ENCODE data around the gene RNF130. TPM values are rescaled to one million over a fixed set of nuclear protein-coding genes. Genes with fewer than 3 reads are reported as not detected.
"Not testable (repeated sequence)": the region's sequence is repeated elsewhere in the genome, so short reads cannot be mapped to it uniquely, and the experiment has no call there.

Gene RNF130
- total RNA-seq, 2 experiments from 2014 or later: 4.9 to 5.4 TPM

GRCh38 chr5:180097926-180098325 is 26.4 kb upstream of the RNF130 start:
- Mint-ChIP-seq H3K4me1 (no peaks in the 10 kb centered on the region), H3K4me3 (no peak overlapping the region), H3K27me3 (peaks cover 2% of the 10 kb centered on the region), H3K36me3 (no peaks in the 10 kb centered on the region), H3K9me3 (ENCODE audit: low read depth) (no peaks in the 10 kb centered on the region), H3K27ac (no peak overlapping the region)
- CTCF ChIA-PET: no interaction called here
- no peak for DNase-seq
- no peak for ATAC-seq

GRCh38 chr5:180097163-180097894 is 25.8 kb upstream of the RNF130 start:
- no peak for DNase-seq
- Mint-ChIP-seq H3K4me3 (no peak overlapping the region), H3K9me3 (ENCODE audit: low read depth) (no peaks in the 10 kb centered on the region), H3K4me1 (no peaks in the 10 kb centered on the region), H3K36me3 (no peaks in the 10 kb centered on the region), H3K27ac (no peak overlapping the region), H3K27me3 (peaks cover 3% of the 10 kb centered on the region)
- CTCF ChIA-PET: no interaction called here
- no peak for ATAC-seq

GRCh38 chr5:180096616-180097015 is 25.1 kb upstream of the RNF130 start:
- H3K4me3 Mint-ChIP-seq: no peak overlapping the region
- DNase-seq (no peak), ATAC-seq (no peak)
- no peaks in the 10 kb centered on the region for H3K4me1 Mint-ChIP-seq
- no peak overlapping the region for H3K27ac Mint-ChIP-seq
- H3K36me3 Mint-ChIP-seq: no peaks in the 10 kb centered on the region
- CTCF ChIA-PET: no interaction called here
- H3K27me3 Mint-ChIP-seq: peaks cover 3% of the 10 kb centered on the region
- no peaks in the 10 kb centered on the region for H3K9me3 Mint-ChIP-seq (ENCODE audit: low read depth)

GRCh38 chr5:180095545-180095944 is 24.0 kb upstream of the RNF130 start:
- Mint-ChIP-seq H3K4me1 (peaks cover 3% of the 10 kb centered on the region), H3K27ac (no peak overlapping the region), H3K36me3 (no peaks in the 10 kb centered on the region), H3K27me3 (peaks cover 6% of the 10 kb centered on the region), H3K4me3 (no peak overlapping the region), H3K9me3 (ENCODE audit: low read depth) (no peaks in the 10 kb centered on the region)
- CTCF ChIA-PET: no interaction called here
- DNase-seq (no peak), ATAC-seq (no peak)

- Mint-ChIP-seq H3K36me3 (no peaks in the 10 kb centered on the region), H3K4me3 (no peak overlapping the region), H3K27ac (no peak overlapping the region), H3K4me1 (peaks cover 8% of the 10 kb centered on the region), H3K27me3 (peaks cover 11% of the 10 kb centered on the region), H3K9me3 (ENCODE audit: low read depth) (no peaks in the 10 kb centered on the region)
- CTCF ChIA-PET: interaction anchor here (0.9 kb wide), 1 partner anchor 330 kb away, joined by 4 read pairs; no protein-coding TSS in a partner anchor
- DNase-seq: no peak
- no peak for ATAC-seq
These were observed 22.3 kb upstream of the RNF130 start for GRCh38 chr5:180093651-180094382.

- Mint-ChIP-seq H3K27ac (no peak overlapping the region), H3K9me3 (ENCODE audit: low read depth) (no peaks in the 10 kb centered on the region), H3K27me3 (peaks cover 11% of the 10 kb centered on the region), H3K4me3 (no peak overlapping the region), H3K36me3 (no peaks in the 10 kb centered on the region), H3K4me1 (peaks cover 8% of the 10 kb centered on the region)
- CTCF ChIA-PET: interaction anchor here (0.9 to 2.9 kb wide), 2 partner anchors 292 to 330 kb away, joined by 4 to 11 read pairs; no protein-coding TSS in a partner anchor
- DNase-seq (no peak), ATAC-seq (no peak)
These were observed 21.7 kb upstream of the RNF130 start for GRCh38 chr5:180093241-180093640.

- ATAC-seq: no peak
- peak; percentile 51 for DNase-seq
- Mint-ChIP-seq H3K4me1 (peaks cover 15% of the 10 kb centered on the region), H3K27me3 (peaks cover 11% of the 10 kb centered on the region), H3K36me3 (no peaks in the 10 kb centered on the region), H3K9me3 (ENCODE audit: low read depth) (no peaks in the 10 kb centered on the region), H3K4me3 (no peak overlapping the region), H3K27ac (no peak overlapping the region)
- CTCF ChIA-PET: interaction anchor here (0.7 to 2.9 kb wide), 15 partner anchors 10 to 393 kb away, joined by 3 to 11 read pairs (median 3); no protein-coding TSS in a partner anchor
These were observed 19.4 kb upstream of the RNF130 start for GRCh38 chr5:180090769-180091546.

- Mint-ChIP-seq H3K4me1 (peaks cover 20% of the 10 kb centered on the region), H3K27me3 (peaks cover 11% of the 10 kb centered on the region), H3K36me3 (no peaks in the 10 kb centered on the region), H3K27ac (peak overlapping the region; percentile 59), H3K4me3 (peak overlapping the region; percentile 71), H3K9me3 (ENCODE audit: low read depth) (no peaks in the 10 kb centered on the region)
- DNase-seq: peak; percentile 77
- CTCF ChIA-PET: interaction anchor here (0.7 to 2.9 kb wide), 13 partner anchors 9 to 393 kb away, joined by 3 to 11 read pairs (median 3); no protein-coding TSS in a partner anchor
- peak; percentile 94 for ATAC-seq
These were observed 18.7 kb upstream of the RNF130 start for GRCh38 chr5:180090098-180090768.

- CTCF ChIA-PET: interaction anchor here (1.3 to 2.7 kb wide), 2 partner anchors 19 to 37 kb away, joined by 3 to 7 read pairs; no protein-coding TSS in a partner anchor
- H3K9me3 Mint-ChIP-seq (ENCODE audit: low read depth): not testable (repeated sequence)
These were observed 18.1 kb upstream of the RNF130 start for GRCh38 chr5:180089628-180090027.

GRCh38 chr5:180088561-180088960 is 17.0 kb upstream of the RNF130 start:
- ATAC-seq: no peak
- CTCF ChIA-PET: no interaction called here
- Mint-ChIP-seq H3K4me1 (peaks cover 20% of the 10 kb centered on the region), H3K36me3 (no peaks in the 10 kb centered on the region), H3K4me3 (no peak overlapping the region), H3K27ac (no peak overlapping the region), H3K27me3 (peaks cover 16% of the 10 kb centered on the region), H3K9me3 (ENCODE audit: low read depth) (no peaks in the 10 kb centered on the region)
- no peak for DNase-seq

More at GRCh38 chr5:180089628-180090027, 18.1 kb upstream of the RNF130 start:
- not testable (repeated sequence) for ATAC-seq, DNase-seq, H3K36me3 Mint-ChIP-seq, H3K4me3 Mint-ChIP-seq, H3K27ac Mint-ChIP-seq
- peaks cover 11% of the 10 kb centered on the region for H3K27me3 Mint-ChIP-seq
- peaks cover 20% of the 10 kb centered on the region for H3K4me1 Mint-ChIP-seq

- H3K27me3 Mint-ChIP-seq: peaks cover 13% of the 10 kb centered on the region
- CTCF ChIA-PET: interaction anchor here (0.6 to 1.7 kb wide), 3 partner anchors 158 to 535 kb away, joined by 3 to 4 read pairs (median 3); no protein-coding TSS in a partner anchor
- peaks cover 20% of the 10 kb centered on the region for H3K4me1 Mint-ChIP-seq
- ATAC-seq: no peak
- DNase-seq: no peak
- H3K36me3 Mint-ChIP-seq: no peaks in the 10 kb centered on the region
- H3K9me3 Mint-ChIP-seq (ENCODE audit: low read depth): no peaks in the 10 kb centered on the region
- H3K27ac Mint-ChIP-seq: no peak overlapping the region
- no peak overlapping the region for H3K4me3 Mint-ChIP-seq
These were observed 15.3 kb upstream of the RNF130 start for GRCh38 chr5:180086816-180087399.

GRCh38 chr5:180085837-180086236 is 14.3 kb upstream of the RNF130 start:
- no peak overlapping the region for H3K27ac Mint-ChIP-seq
- H3K36me3 Mint-ChIP-seq: no peaks in the 10 kb centered on the region
- no peaks in the 10 kb centered on the region for H3K9me3 Mint-ChIP-seq (ENCODE audit: low read depth)
- DNase-seq: no peak
- CTCF ChIA-PET: no interaction called here
- no peak for ATAC-seq
- no peak overlapping the region for H3K4me3 Mint-ChIP-seq
- H3K4me1 Mint-ChIP-seq: peaks cover 19% of the 10 kb centered on the region
- H3K27me3 Mint-ChIP-seq: peaks cover 22% of the 10 kb centered on the region
